Measurements from ENCODE around the gene MGAT1. TPM values are rescaled to one million over a fixed set of nuclear protein-coding genes. Genes with fewer than 3 reads are reported as not detected.
"Not testable (repeated sequence)": the region's sequence is repeated elsewhere in the genome, so short reads cannot be mapped to it uniquely, and the experiment has no call there.

The MGAT1 gene
- total RNA-seq, 6 experiments from 2014 or later = 99.7 to 136 (median 106) TPM

GRCh38 chr5:180792287-180792964, 10.2 kb downstream of the MGAT1 start:
- peak; percentile 18 to 45 (median 28) for ATAC-seq
- Histone ChIP-seq H3K4me1 (peaks cover 0 to 12% (median 0%) of the 10 kb centered on the region in 4 donors), H3K9me3 (no peaks in the 10 kb centered on the region), H3K27me3 (no peaks in the 10 kb centered on the region), H3K4me3 (no peak overlapping the region), H3K27ac (no peak overlapping the region), H3K36me3 (peaks cover 0 to 45% (median 23%) of the 10 kb centered on the region in 4 donors)
- peak in 2 of 3 donors; percentile 49 to 60 for DNase-seq
- no peak for TF ChIP-seq POLR2A (IDR thresholded peaks at IDR 0.05)
- TF ChIP-seq CTCF (IDR thresholded peaks at IDR 0.05) = no peak
- intact Hi-C loops (cut with DNase I) = no loop called here
- WGBS (ENCODE audit: insufficient coverage, low coverage, low lambda C conversion rate, missing lambda C conversion rate) = 60% methylated on average over 2 of the region's 60 CpGs

DNA sequence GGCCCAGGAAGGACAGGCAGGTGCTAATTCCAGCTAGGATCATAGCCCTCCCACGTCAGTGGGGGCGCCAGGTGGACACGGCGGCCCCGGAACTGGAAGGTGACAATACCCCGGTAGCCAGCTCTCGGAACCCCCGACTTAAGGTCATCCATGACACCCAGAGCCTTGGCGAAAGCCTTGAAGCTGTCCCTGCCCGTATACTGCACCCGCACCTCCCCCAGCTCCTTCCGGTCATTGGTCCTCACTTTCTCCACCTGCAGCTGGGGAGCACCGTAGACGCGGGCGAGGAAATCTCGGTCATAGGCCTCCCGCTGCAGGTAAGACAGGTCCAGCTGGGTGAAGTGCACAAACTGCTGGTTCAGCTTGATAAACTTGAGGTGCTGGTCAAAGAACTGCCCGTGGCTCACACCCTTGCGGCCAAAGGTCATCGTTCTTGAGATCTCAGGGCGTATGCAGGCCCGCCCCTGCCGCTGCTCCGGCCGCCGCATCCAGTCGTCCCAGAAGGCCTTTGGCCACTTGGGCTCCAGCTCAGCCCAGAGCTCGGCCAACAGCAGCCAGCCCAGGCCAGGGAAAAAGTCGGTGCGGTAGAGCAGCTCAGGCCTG, 10.9 kb downstream of the MGAT1 start:
- no peaks in the 10 kb centered on the region for H3K9me3 ChIP-seq
- H3K36me3 ChIP-seq = peaks cover 0 to 45% (median 23%) of the 10 kb centered on the region in 4 donors
- H3K4me1 ChIP-seq = peaks cover 0 to 10% (median 0%) of the 10 kb centered on the region in 4 donors
- WGBS (ENCODE audit: insufficient coverage, low coverage, low lambda C conversion rate, missing lambda C conversion rate) = 55% methylated on average over 4 of the region's 31 CpGs
- H3K4me3 ChIP-seq = no peak overlapping the region
- peak in 1 of 3 donors; percentile 43 for DNase-seq
- H3K27me3 ChIP-seq = no peaks in the 10 kb centered on the region
- no peak for ATAC-seq
- TF ChIP-seq POLR2A (IDR thresholded peaks at IDR 0.05) (no peak), CTCF (IDR thresholded peaks at IDR 0.05) (no peak)
- intact Hi-C loops (cut with DNase I) = no loop called here
- no peak overlapping the region for H3K27ac ChIP-seq

GRCh38 chr5:180790524-180790923, 12.1 kb downstream of the MGAT1 start:
- Histone ChIP-seq H3K27ac (no peak overlapping the region), H3K9me3 (no peaks in the 10 kb centered on the region), H3K27me3 (no peaks in the 10 kb centered on the region), H3K4me3 (no peak overlapping the region), H3K36me3 (peaks cover 0 to 44% (median 23%) of the 10 kb centered on the region in 4 donors), H3K4me1 (peaks cover 0 to 6% (median 0%) of the 10 kb centered on the region in 4 donors)
- ATAC-seq (no peak), DNase-seq (no peak)
- WGBS (ENCODE audit: insufficient coverage, low coverage, low lambda C conversion rate, missing lambda C conversion rate) = 86% methylated on average over 5 of the region's 6 CpGs
- no peak for TF ChIP-seq CTCF (IDR thresholded peaks at IDR 0.05)
- no peak for TF ChIP-seq POLR2A (IDR thresholded peaks at IDR 0.05)
- intact Hi-C loops (cut with DNase I) = no loop called here

DNA sequence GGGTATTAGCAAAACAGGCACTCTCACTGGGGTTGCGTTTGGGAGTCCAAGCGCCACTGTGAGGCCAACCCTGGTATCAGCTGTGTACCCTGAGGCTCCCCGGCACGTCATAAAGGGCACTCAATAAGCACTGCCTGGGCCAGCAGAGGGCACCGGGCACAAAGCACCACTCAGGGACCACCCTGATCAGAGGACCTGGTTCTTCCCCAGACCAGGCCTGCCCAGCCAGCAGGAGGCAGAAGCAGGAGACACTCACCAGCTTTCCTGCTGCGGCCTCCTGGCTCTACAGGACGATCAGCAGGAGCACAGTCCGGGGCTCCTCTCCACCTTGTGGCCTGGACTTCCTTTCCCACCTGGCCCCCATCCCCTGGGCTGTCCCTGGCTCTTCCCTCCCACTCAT, 12.6 kb downstream of the MGAT1 start:
- TF ChIP-seq CTCF (IDR thresholded peaks at IDR 0.05) = peak in 1 of 4 donors; percentile 5
- TF ChIP-seq POLR2A (IDR thresholded peaks at IDR 0.05) = no peak
- Histone ChIP-seq H3K27ac (no peak overlapping the region), H3K4me3 (no peak overlapping the region), H3K27me3 (no peaks in the 10 kb centered on the region), H3K9me3 (no peaks in the 10 kb centered on the region), H3K4me1 (peaks cover 0 to 11% (median 0%) of the 10 kb centered on the region in 4 donors), H3K36me3 (peaks cover 0 to 39% (median 23%) of the 10 kb centered on the region in 4 donors)
- DNase-seq (no peak), ATAC-seq (peak in 3 of 4 donors; percentile 3 to 26 (median 10))
- WGBS (ENCODE audit: insufficient coverage, low coverage, low lambda C conversion rate, missing lambda C conversion rate) = 71% methylated on average over 1 of the region's 8 CpGs
- intact Hi-C loops (cut with DNase I) = no loop called here

DNA sequence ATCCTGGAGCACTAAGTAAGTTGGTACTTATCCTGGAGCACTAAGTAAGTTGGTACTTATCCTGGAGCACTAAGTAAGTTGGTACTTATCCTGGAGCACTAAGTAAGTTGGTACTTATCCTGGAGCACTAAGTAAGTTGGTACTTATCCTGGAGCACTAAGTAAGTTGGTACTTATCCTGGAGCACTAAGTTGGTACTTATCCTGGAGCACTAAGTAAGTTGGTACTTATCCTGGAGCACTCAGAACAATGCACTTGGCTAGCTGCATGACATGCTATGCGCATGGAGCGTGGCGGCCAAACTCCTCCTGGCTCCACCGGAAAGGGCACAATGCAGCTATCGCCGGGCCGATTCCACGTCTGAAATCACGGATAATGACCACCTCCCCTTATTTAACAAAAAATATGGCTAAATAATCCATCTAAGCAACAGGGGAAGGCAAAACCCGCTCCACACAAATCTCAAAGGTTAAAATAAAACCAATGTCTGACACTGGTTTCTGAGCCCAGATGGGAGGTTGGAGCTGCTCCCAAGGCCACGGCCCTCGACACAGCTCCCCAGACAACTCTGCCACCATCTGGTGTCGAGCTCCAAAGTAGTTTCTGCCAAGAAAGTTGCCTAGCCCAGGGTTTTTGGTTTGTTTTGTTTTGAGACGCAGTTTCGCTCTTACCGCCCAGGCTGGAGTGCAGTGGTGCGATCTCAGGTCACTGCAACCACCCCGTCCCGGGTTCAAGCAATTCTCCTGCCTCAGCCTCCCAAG, 13.8 kb downstream of the MGAT1 start:
- not testable (repeated sequence) for ATAC-seq, H3K4me3 ChIP-seq, H3K9me3 ChIP-seq, H3K27ac ChIP-seq, H3K27me3 ChIP-seq, DNase-seq
- Histone ChIP-seq H3K4me1 (peaks cover 0 to 11% (median 0%) of the 10 kb centered on the region in 4 donors), H3K36me3 (peaks cover 0 to 37% (median 21%) of the 10 kb centered on the region in 4 donors)
- WGBS (ENCODE audit: insufficient coverage, low coverage, low lambda C conversion rate, missing lambda C conversion rate) = 81% methylated on average over 16 of the region's 19 CpGs
- intact Hi-C loops (cut with DNase I) = loop anchor here in 1 of 2 donors (5.0 kb wide), 1 partner anchor 68 kb away; no protein-coding TSS in a partner anchor
